Measurements from ENCODE around the gene JAZF1. TPM values are rescaled to one million over a fixed set of nuclear protein-coding genes. Genes with fewer than 3 reads are reported as not detected.
A peak's percentile ranks its signal among the peaks of the same experiment; 100 is the strongest.
"Not testable (repeated sequence)": the region's sequence is repeated elsewhere in the genome, so short reads cannot be mapped to it uniquely, and the experiment has no call there.

Gene JAZF1
- total and polyA plus RNA-seq, 9 of the 15 experiments (the other 6 are each of a cell fraction or from before 2014, with no cell fraction given) = 0.04 to 0.64 (median 0.11) TPM; not detected in 3

GRCh38 chr7:27886710-27887109 is 293.9 kb downstream of the JAZF1 start:
- H3K4me2 ChIP-seq (ENCODE audit: insufficient read depth, low read length); BruUV-seq (replicated peaks); intact Hi-C loops (cut with micrococcal nuclease); H4K20me1 ChIP-seq (replicated peaks; ENCODE audit: control insufficient read depth, insufficient read depth, low read length); H3K4me3 ChIP-seq; ATAC-seq; H3K9me3 ChIP-seq (replicated peaks; ENCODE audit: control insufficient read depth, insufficient read depth, low read depth, low read length); H3K27ac ChIP-seq (ENCODE audit: extremely low read depth, low read depth, low read length); CTCF ChIA-PET (ENCODE audit: low intra/inter-chr PET ratio); H3K36me3 ChIP-seq (ENCODE audit: control insufficient read depth, insufficient read depth, low read length); DNase-seq (ENCODE audit: extremely low read depth in 1 of 4, low spot score in 3 of 4); H3K79me2 ChIP-seq (ENCODE audit: control insufficient read depth, insufficient read depth, low read length); H3K4me1 ChIP-seq (replicated peaks in 1 of 2; ENCODE audit: control insufficient read depth in 2 of 2, insufficient read depth in 2 of 2, low read length in 2 of 2); FAIRE-seq; H3K9me1 ChIP-seq (ENCODE audit: control insufficient read depth, insufficient read depth, low read length); in situ Hi-C loops (cut with MboI); H2AFZ ChIP-seq (ENCODE audit: low read depth, low read length); POLR2A ChIA-PET; H3K9ac ChIP-seq (ENCODE audit: insufficient read depth in 1 of 2, low read depth in 2 of 2, low read length in 2 of 2): not testable (repeated sequence)
- WGBS (ENCODE audit: insufficient coverage, low coverage, missing lambda C conversion rate) = 13% methylated on average over 3 of the region's 3 CpGs
- peaks cover 11 to 17% of the 10 kb centered on the region in 2 experiments; a peak in 4 of 5 replicates for H3K27me3 ChIP-seq (ENCODE audit: control insufficient read depth in 2 of 2, insufficient read depth in 2 of 2, low read length in 2 of 2)
- peak; percentile 56 for TF ChIP-seq ZNF146 (CRISPR knock-in tag; IDR thresholded peaks at IDR 0.05; ENCODE audit: unreplicated experiment)

- no peak overlapping the region for H3K27ac ChIP-seq (ENCODE audit: extremely low read depth, low read depth, low read length)
- no peaks in the 10 kb centered on the region for H3K4me1 ChIP-seq (replicated peaks in 1 of 2; ENCODE audit: control insufficient read depth in 2 of 2, insufficient read depth in 2 of 2, low read length in 2 of 2)
- no peak overlapping the region for H3K4me3 ChIP-seq
- DNase-seq (ENCODE audit: extremely low read depth in 1 of 4, low spot score in 3 of 4) (no peak), FAIRE-seq (no peak), ATAC-seq (no peak)
- H3K9me1 ChIP-seq (ENCODE audit: control insufficient read depth, insufficient read depth, low read length) = no peaks in the 10 kb centered on the region
- no peak for TF ChIP-seq MECOM (CRISPR knock-in tag; IDR thresholded peaks at IDR 0.05)
- no peak for TF ChIP-seq RFX7 (CRISPR knock-in tag; IDR thresholded peaks at IDR 0.05)
- no peak for TF ChIP-seq TRIM25 (IDR thresholded peaks at IDR 0.05; ENCODE audit: borderline replicate concordance)
- TF ChIP-seq MAFG (tag; conservative IDR thresholded peaks at IDR 0.05) = no peak
- no peak for TF ChIP-seq EP400 (IDR thresholded peaks at IDR 0.05)
- in situ Hi-C loops (cut with MboI) (no loop called here), intact Hi-C loops (cut with micrococcal nuclease) (no loop called here)
- no TSS peak for BruUV-seq (replicated peaks)
- H3K4me2 ChIP-seq (ENCODE audit: insufficient read depth, low read length) = no peak overlapping the region
- H3K9me3 ChIP-seq (replicated peaks; ENCODE audit: control insufficient read depth, insufficient read depth, low read depth, low read length) = no peaks in the 10 kb centered on the region
- H4K20me1 ChIP-seq (replicated peaks; ENCODE audit: control insufficient read depth, insufficient read depth, low read length) = no peaks in the 10 kb centered on the region
- ChIA-PET POLR2A (no interaction called here), CTCF (ENCODE audit: low intra/inter-chr PET ratio) (interaction anchor here (0.7 kb wide), 1 partner anchor 198 kb away, joined by 6 read pairs; no protein-coding TSS in a partner anchor)
- H3K79me2 ChIP-seq (ENCODE audit: control insufficient read depth, insufficient read depth, low read length) = no peaks in the 10 kb centered on the region
- no peaks in the 10 kb centered on the region for H3K36me3 ChIP-seq (ENCODE audit: control insufficient read depth, insufficient read depth, low read length)
- peaks cover 11 to 19% of the 10 kb centered on the region in 2 experiments; a peak in 4 of 5 replicates for H3K27me3 ChIP-seq (ENCODE audit: control insufficient read depth in 2 of 2, insufficient read depth in 2 of 2, low read length in 2 of 2)
- no peak overlapping the region for H2AFZ ChIP-seq (ENCODE audit: low read depth, low read length)
- WGBS (ENCODE audit: insufficient coverage, low coverage, missing lambda C conversion rate) = 0% methylated on average over 2 of the region's 2 CpGs
- no peak overlapping the region for H3K9ac ChIP-seq (ENCODE audit: insufficient read depth in 1 of 2, low read depth in 2 of 2, low read length in 2 of 2)
These were observed 294.9 kb downstream of the JAZF1 start for GRCh38 chr7:27885652-27886051.

All from K562 (cell line).